SHP77 treated with DMSO at 0.1 percent for 48 hours (cell line): ENCODE data around the gene SLC26A9.
"Not testable (repeated sequence)": the region's sequence is repeated elsewhere in the genome, so short reads cannot be mapped to it uniquely, and the experiment has no call there.

Experiments
- DNase-seq: peaks from one replicate; lab custom pipeline; 2025; lab: John Stamatoyannopoulos, UW

SLC26A9 gene

GRCh38 chr1:205924460-205924790 is 18.8 kb downstream of the SLC26A9 start:
- DNase-seq, result no peak

GRCh38 chr1:205923651-205924459 is 19.4 kb downstream of the SLC26A9 start:
- no peak for DNase-seq

GRCh38 chr1:205922806-205923205 is 20.4 kb downstream of the SLC26A9 start:
- DNase-seq, result no peak

DNA sequence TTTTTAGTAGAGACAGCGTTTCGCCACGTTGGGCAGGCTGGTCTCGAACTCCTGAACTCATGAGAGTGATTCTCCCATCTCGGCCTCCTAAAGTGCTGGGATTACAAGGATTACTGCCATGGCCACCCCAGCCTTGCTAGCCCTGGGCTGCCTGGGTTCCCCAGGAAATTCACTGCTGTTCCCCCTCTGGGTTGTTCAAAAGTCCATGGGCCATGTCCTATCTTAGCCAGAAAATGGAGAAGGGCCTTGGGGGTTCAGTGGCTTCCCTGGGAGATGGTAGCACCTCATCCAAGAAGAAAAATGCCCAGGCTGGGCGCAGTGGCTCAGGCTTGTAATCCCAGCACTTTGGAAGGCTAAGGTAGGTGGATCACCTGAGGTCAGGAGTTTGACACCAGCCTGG is 20.9 kb downstream of the SLC26A9 start:
- no peak for DNase-seq

DNA sequence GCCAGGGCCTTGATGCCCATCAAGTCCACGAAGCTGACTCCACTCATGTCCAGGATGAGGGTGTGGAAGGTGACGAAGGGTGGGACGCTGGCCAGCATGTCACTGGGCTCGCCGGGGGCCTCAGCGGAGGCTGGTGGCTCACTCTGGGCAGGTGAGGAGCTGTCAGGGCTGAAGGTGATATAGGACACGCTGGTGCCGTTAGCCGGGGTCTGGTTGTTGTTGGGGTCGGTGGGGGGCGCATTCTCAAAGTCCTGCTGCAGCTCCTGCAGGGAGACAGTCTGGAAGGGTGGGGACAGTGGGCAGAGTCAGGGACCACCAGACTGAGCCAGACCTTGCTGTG is 21.7 kb downstream of the SLC26A9 start:
- no peak for DNase-seq

GRCh38 chr1:205920861-205921569 is 22.2 kb downstream of the SLC26A9 start:
- no peak for DNase-seq

DNA sequence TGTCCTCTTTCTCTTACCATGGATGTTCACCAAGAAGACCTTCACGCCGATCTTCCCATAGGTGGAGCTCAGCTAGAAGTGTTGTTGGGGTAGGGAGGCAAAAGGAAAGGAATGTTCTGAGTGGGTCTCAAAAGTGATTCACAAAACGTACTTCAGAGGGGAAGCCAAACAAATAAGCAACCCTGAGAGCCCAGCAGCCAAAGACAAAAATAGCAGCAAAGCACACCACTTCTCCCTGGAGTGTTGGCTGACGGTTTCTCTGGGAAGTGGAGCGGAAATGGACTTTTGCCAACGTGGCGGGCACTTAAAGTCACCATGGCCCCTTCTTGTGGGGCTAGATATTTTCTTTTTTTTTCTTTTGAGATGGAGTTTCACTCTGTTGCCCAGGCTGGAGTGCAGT is 23.1 kb downstream of the SLC26A9 start:
- no peak for DNase-seq

GRCh38 chr1:205918955-205919746 is 24.1 kb downstream of the SLC26A9 start:
- peak; percentile 56 for DNase-seq

DNA sequence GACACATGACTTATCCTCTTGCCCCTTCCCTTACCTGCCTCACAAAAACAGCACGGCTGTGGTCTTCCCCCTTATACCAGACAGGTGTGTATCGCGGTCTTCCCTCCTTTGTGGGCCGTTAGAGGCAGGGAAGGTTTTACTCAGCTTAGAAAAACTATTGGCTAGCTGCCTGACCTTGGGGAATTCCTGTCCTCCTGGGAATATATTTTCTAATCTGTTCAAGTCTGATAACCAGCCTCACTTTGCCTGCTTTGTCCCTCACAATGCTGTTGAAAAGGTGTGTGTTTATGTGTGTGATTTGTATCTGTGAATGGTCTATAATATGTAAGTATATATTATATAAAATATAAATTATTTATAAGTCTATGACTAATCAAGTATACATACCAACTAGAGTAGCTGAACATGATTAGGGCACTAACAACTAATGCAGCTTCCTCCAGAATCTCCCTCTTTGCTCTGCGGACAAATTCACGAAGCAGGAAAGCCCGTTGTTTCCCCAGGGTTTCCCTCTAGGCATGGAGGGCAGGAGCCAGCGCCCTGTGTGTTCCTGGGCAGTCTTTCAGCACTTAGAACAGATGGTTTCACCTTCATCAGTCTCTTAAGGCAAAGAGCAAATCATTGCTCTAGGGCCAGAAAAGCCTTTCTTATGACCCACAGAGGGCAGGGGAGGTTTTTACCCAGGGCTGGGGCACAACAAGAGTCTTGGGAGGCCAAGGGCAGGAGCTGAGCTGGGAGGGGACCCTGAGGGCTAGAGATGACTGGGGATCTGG is 25.6 kb downstream of the SLC26A9 start:
- no peak for DNase-seq

DNA sequence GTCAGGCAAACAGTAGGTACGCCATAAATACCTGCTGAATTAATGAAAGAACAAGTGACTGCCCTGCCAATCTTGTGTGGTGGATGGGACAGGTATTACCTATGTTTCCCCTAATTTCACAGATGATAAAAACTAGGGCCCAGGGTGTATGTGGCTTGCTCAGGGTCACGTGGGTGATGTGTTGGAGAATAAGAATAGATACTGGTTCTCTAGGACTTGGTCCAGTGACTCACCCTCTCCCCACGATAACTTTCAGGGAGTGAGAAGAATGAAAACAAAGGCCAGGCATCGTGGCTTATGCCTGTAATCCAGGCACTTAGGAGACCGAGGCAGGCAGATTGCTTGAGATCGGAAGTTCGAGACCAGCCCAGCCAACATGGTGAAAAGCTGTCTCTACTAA is 26.7 kb downstream of the SLC26A9 start:
- DNase-seq, result no peak

- no peak for DNase-seq
Observed at GRCh38 chr1:205915354-205915990, 27.8 kb downstream of the SLC26A9 start.

DNA sequence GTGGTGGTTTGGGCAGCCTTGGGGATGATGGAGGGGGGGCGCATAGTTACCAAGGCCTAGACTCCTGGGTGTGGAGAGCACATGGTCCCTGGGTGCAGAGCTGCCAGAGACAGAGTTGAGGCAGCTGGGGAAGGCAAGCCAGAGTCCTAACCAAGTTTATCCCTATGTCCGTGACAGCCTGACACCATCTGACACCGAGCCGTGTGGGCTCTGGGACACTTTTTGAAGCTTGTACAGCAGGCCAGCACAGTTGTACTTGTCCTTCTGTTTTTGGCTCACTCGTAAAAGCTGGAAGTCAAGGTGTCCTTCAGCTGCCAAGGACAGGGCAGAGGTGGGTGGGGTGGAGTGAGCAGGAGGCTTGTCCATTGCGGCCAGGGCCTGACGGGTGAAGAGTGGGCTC is 28.5 kb downstream of the SLC26A9 start:
- no peak for DNase-seq

DNA sequence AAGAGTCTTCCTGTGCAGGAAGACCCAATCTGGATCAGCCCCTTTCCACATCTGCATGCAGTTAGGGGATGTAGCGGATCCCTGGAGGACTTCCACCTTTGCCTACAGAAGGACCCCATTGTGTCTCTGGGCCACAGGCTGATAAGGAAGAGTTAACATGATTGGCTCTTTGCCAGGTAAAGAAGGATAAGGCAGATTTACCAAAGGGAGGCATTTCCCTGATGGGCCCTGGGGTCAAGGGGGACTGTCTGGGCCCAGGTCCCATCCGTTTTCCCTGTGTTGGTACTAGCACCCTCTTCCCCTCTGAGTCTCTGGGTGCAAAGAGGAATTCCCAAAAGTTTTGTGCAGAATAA is 29.1 kb downstream of the SLC26A9 start:
- DNase-seq, result no peak

DNA sequence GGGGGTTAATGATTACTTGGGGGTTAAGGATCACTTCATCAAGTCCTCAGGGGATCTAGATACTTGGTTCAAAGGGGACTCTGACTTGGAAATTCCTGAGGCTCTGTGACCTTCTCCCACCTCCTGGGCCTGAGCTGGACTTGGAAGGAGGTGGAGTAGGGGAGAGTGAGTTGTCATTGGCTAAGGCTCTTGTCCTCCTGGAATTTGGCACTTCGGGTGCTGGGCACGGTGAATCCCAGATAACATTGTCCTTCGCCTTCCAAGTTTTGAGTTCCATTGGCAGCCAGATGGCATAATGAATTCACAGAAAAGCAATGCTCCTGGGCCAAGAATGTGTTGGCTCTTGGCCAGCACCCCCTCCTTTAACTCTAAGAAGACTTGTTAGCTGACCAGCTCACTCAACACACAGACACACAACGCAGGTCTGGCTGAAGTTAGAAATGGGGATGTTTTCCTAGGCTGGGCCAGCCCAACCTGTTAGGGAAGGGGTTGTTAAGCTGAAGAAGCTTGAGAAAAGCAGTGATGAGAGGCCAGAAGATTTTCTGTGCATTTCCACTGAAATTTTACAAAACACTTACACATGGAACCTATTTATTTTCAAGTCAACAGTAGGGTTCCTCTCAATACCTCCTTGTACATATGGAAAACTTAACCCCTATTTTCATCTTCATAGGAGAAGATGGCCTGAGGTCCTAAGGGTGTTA is 29.7 kb downstream of the SLC26A9 start:
- DNase-seq, result no peak

DNA sequence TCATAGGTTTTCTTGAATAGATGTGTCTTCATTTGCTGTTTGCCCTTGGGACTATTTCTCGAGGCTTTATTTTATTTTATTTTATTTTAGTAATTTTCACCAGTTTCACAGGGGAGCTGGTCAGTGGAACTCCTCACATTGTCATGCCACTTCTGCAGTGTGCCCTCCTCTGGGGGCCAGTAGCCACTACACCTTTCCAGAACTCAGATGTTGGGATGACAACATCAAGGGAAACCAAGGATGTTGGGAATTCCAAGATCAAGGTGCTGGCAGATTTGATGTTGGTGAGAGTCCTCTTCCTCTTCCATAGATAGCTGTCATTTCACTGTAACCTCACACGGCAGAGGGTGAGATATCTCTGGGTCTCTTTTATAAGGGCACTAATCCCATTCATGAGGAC is 35.5 kb downstream of the SLC26A9 start:
- DNase-seq, result no peak

- not testable (repeated sequence) for DNase-seq
Observed at GRCh38 chr1:205905095-205905494, 38.2 kb downstream of the SLC26A9 start.

- no peak for DNase-seq
Observed at GRCh38 chr1:205896351-205896750, 46.9 kb downstream of the SLC26A9 start.

- DNase-seq, result not testable (repeated sequence)
Observed at GRCh38 chr1:205894119-205894518, 49.1 kb downstream of the SLC26A9 start.

DNA sequence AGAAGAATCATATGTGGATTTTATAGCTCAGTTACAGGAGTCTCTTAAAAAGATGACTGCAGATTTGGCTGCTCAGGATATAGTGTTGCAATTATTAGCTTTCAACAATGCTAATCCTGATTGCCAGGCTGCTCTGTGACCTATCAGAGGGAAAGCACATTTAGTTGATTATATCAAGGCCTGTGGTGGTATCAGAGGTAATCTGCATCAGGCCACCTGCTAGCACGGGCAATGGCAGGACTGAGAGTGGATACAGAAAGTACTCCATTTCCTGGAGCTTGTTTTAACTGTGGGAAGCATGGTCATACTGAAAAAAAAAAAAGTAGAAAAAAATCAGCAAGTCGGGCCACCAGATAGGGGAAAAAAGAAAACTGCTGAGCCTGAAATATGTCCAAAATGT is 51.1 kb downstream of the SLC26A9 start:
- DNase-seq, result not testable (repeated sequence)

- not testable (repeated sequence) for DNase-seq
Observed at GRCh38 chr1:205891481-205891880, 51.8 kb downstream of the SLC26A9 start.

GRCh38 chr1:205890631-205891030 is 52.6 kb downstream of the SLC26A9 start:
- DNase-seq, result not testable (repeated sequence)
